Ascending aorta (tissue), 2 donors: ENCODE data around the gene LZTS2. TPM values are rescaled to one million over a fixed set of nuclear protein-coding genes. Genes with fewer than 3 reads are reported as not detected.

Experiments
- DNase-seq, 2 donors: peaks; one replicate each; pipeline ENCODE4 v3.0.0-alpha.2; 2019; ENCODE audit warnings: low spot score in 2 of 2
- H3K27ac ChIP-seq, 2 donors: fragments of 200-600 bp; sonication (generic); one replicate each; pipeline ENCODE4 v1.5.1; 2016 to 2017; ENCODE audit warnings: mild to moderate bottlenecking in 1 of 2
- H3K27me3 ChIP-seq: fragments of 200-600 bp; sonication (generic); one replicate; pipeline ENCODE4 v1.5.1; 2017
- H3K36me3 ChIP-seq, 2 donors: fragments of 200-600 bp; sonication (generic); one replicate each; pipeline ENCODE4 v1.5.1; 2016
- H3K4me1 ChIP-seq, 2 donors: fragments of 200-600 bp; sonication (generic); one replicate each; pipeline ENCODE4 v1.5.1; 2016 to 2017; ENCODE audit warnings: mild to moderate bottlenecking in 1 of 2
- H3K4me3 ChIP-seq, 2 donors: fragments of 200-600 bp; sonication (generic); one replicate each; pipeline ENCODE4 v1.5.1; 2016 to 2017; ENCODE audit warnings: mild to moderate bottlenecking in 1 of 2
- H3K9me3 ChIP-seq, 2 donors: fragments of 200-600 bp; sonication (generic); one replicate each; pipeline ENCODE4 v1.5.1; 2016
- CTCF ChIP-seq, 3 experiments: fragments of 200-600 bp in 2 of 3; fragments of 450-650 bp in 1 of 3; sonication (generic) in 2 of 3; IDR thresholded peaks; one replicate each; pipeline ENCODE4 v1.5.1; 2016 to 2019; ENCODE audit warnings: antibody characterized with exemption in 3 of 3, mild to moderate bottlenecking in 1 of 3, moderate library complexity in 1 of 3
- intact Hi-C: fragments of 100-400 bp; cut with DNase I; formaldehyde crosslinking; loops from one replicate; pipeline ENCODE4 v1.15.1; 2023
- total RNA-seq: library from RNA; depleted of rRNA; stranded (reverse); fragments of >200 nt; gene quantifications from one replicate; pipeline ENCODE4 v1.1.0, GENCODE V29; 2016

Gene LZTS2
- total RNA-seq, 1 donor from 2014 or later, result 169 TPM

- H3K27ac ChIP-seq, result no peak overlapping the region
- intact Hi-C loops, result loop anchor here (5.0 kb wide), 1 partner anchor 86 kb away; no protein-coding TSS in a partner anchor
- DNase-seq, result no peak
- no peaks in the 10 kb centered on the region for H3K27me3 ChIP-seq
- no peaks in the 10 kb centered on the region for H3K36me3 ChIP-seq
- no peak for TF ChIP-seq CTCF (IDR thresholded peaks at IDR 0.05)
- no peaks in the 10 kb centered on the region for H3K9me3 ChIP-seq
- no peak overlapping the region for H3K4me3 ChIP-seq
- H3K4me1 ChIP-seq, result peaks cover 3 to 13% of the 10 kb centered on the region in 2 donors
Measured at GRCh38 chr10:101056365-101057151, 57.0 kb downstream of the LZTS2 start.

Other genes starting within 250 kb of the LZTS2 start
- 3.1 TPM for gene SLF2, start 86.8 kb upstream of the LZTS2 start, total RNA-seq
- gene SEMA4G, start 30.3 kb upstream of the LZTS2 start, total RNA-seq, result 2.1 TPM
- gene MRPL43, start 12.3 kb upstream of the LZTS2 start, total RNA-seq, result 54.5 TPM
- 11.5 TPM for gene TWNK, start 12.3 kb upstream of the LZTS2 start, total RNA-seq
- gene PDZD7, start 31.3 kb downstream of the LZTS2 start, total RNA-seq, result 0.53 TPM
- 72.4 TPM for gene SFXN3, start 31.4 kb downstream of the LZTS2 start, total RNA-seq
- gene KAZALD1, start 62.2 kb downstream of the LZTS2 start, total RNA-seq, result 5.7 TPM
- gene TLX1, start 131.5 kb downstream of the LZTS2 start, total RNA-seq, result not detected
- gene LBX1, start 229.7 kb downstream of the LZTS2 start, total RNA-seq, result not detected